Measurements from ENCODE around the gene RYR3. TPM values are rescaled to one million over a fixed set of nuclear protein-coding genes. Genes with fewer than 3 reads are reported as not detected.

The RYR3 gene
- total and polyA plus RNA-seq, 4 donors: 0.09 to 1.4 (median 0.47) TPM

DNA sequence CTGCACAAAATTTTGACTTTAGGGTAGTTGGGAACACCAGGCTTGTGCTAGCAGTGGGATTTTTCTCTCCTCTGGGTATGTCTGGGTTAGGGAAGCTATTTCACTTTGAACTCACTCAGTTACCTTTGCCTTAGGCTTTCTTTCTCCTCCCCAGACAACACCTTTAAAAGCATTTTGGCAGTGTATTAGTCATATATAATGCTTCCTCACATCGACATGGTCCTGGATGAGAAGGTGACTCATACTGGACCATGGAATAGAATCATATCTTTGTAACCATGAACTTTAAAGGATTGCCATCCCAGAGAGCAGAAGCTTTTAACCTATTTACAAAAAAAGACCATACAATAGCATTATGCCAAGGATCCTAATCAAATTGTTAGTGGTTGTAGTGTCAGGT, 2.7 kb downstream of the RYR3 start:
- no peak for TF ChIP-seq CTCF (IDR thresholded peaks at IDR 0.05; ENCODE audit: control extremely low read depth, extremely low read depth)
- no peak for ATAC-seq (ENCODE audit: insufficient read depth, low FRiP score)
- H3K36me3 ChIP-seq (ENCODE audit: control insufficient read depth in 4 of 4, insufficient read depth in 4 of 4, low read length in 4 of 4): no peaks in the 10 kb centered on the region
- WGBS, 2 donors: 78 to 86% methylated on average over 1 of the region's 1 CpG
- no peak for DNase-seq
- H3K27me3 ChIP-seq (ENCODE audit: control insufficient read depth in 3 of 3, insufficient read depth in 3 of 3, low read length in 2 of 3): peaks cover 7 to 62% (median 38%) of the 10 kb centered on the region in 3 donors
- H3K27ac ChIP-seq (ENCODE audit: low read depth in 1 of 2, low read length in 1 of 2): no peak overlapping the region
- H3K9me3 ChIP-seq (ENCODE audit: control insufficient read depth in 4 of 4, insufficient read depth in 3 of 4, low read length in 3 of 4): peaks cover 0 to 3% (median 0%) of the 10 kb centered on the region in 4 donors
- H3K4me3 ChIP-seq: no peak overlapping the region
- H3K4me1 ChIP-seq (ENCODE audit: control insufficient read depth in 5 of 5, insufficient read depth in 5 of 5, low read length in 5 of 5): peaks cover 0 to 3% (median 0%) of the 10 kb centered on the region in 5 donors
- H3K9ac ChIP-seq (ENCODE audit: insufficient read depth in 1 of 2, low read length in 2 of 2): no peak overlapping the region

DNA sequence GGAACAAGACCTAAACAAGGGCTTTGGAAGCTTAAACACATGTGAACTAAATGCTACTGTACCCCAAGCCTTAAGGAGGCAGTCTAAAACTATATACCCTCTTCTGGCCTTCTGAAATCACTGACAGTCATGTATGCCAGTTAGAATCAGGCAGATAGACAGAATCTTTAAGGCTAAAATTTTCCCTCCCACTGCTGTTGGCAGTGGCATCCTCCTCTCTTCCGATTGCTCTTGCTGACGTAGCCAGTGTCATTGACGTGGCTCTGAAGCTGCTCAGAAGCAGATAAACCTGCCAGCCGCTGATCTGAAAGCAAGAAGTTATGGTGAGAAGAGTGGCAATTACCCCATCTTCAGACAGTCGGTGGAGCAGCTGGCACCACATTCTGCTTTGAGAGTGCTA, 3.3 kb downstream of the RYR3 start:
- ATAC-seq (ENCODE audit: insufficient read depth, low FRiP score) (no peak), DNase-seq (no peak)
- Histone ChIP-seq H3K27me3 (ENCODE audit: control insufficient read depth in 3 of 3, insufficient read depth in 3 of 3, low read length in 2 of 3) (peaks cover 7 to 63% (median 37%) of the 10 kb centered on the region in 3 donors), H3K36me3 (ENCODE audit: control insufficient read depth in 4 of 4, insufficient read depth in 4 of 4, low read length in 4 of 4) (no peaks in the 10 kb centered on the region), H3K27ac (ENCODE audit: low read depth in 1 of 2, low read length in 1 of 2) (no peak overlapping the region), H3K9ac (ENCODE audit: insufficient read depth in 1 of 2, low read length in 2 of 2) (no peak overlapping the region), H3K4me1 (ENCODE audit: control insufficient read depth in 5 of 5, insufficient read depth in 5 of 5, low read length in 5 of 5) (peaks cover 0 to 3% (median 0%) of the 10 kb centered on the region in 5 donors), H3K9me3 (ENCODE audit: control insufficient read depth in 4 of 4, insufficient read depth in 3 of 4, low read length in 3 of 4) (peaks cover 0 to 3% (median 0%) of the 10 kb centered on the region in 4 donors), H3K4me3 (no peak overlapping the region)
- 85 to 88% methylated on average over 5 of the region's 5 CpGs for WGBS, 2 donors
- no peak for TF ChIP-seq CTCF (IDR thresholded peaks at IDR 0.05; ENCODE audit: control extremely low read depth, extremely low read depth)

DNA sequence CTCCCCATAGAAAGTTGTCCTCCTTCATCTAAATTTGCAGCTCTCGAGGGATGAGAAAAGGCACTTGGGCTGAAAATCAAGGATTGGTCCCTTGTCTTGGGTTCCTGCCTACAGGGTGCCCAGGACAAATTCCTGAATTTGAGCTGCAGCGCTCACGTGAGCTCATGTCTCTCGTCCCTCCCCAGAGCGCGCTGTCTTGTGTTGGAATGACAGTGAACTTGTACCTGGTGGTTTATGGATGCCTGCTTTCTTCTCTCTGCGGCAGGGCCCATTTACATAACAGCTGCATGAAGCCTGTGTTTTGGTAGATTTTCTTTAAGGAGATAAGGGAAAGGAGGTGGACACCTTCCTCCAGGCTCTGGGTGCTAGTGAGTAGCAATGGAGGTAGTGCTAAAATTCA, 4.3 kb downstream of the RYR3 start:
- Histone ChIP-seq H3K9me3 (ENCODE audit: control insufficient read depth in 4 of 4, insufficient read depth in 3 of 4, low read length in 3 of 4) (peaks cover 0 to 3% (median 0%) of the 10 kb centered on the region in 4 donors), H3K36me3 (ENCODE audit: control insufficient read depth in 4 of 4, insufficient read depth in 4 of 4, low read length in 4 of 4) (no peaks in the 10 kb centered on the region), H3K4me3 (no peak overlapping the region), H3K4me1 (ENCODE audit: control insufficient read depth in 5 of 5, insufficient read depth in 5 of 5, low read length in 5 of 5) (peaks cover 0 to 3% (median 0%) of the 10 kb centered on the region in 5 donors), H3K27me3 (ENCODE audit: control insufficient read depth in 3 of 3, insufficient read depth in 3 of 3, low read length in 2 of 3) (peaks cover 7 to 54% (median 28%) of the 10 kb centered on the region in 3 donors), H3K27ac (ENCODE audit: low read depth in 1 of 2, low read length in 1 of 2) (no peak overlapping the region), H3K9ac (ENCODE audit: insufficient read depth in 1 of 2, low read length in 2 of 2) (no peak overlapping the region)
- no peak for ATAC-seq (ENCODE audit: insufficient read depth, low FRiP score)
- TF ChIP-seq CTCF (IDR thresholded peaks at IDR 0.05; ENCODE audit: control extremely low read depth, extremely low read depth): no peak
- WGBS, 2 donors: 89 to 92% methylated on average over 7 of the region's 7 CpGs
- DNase-seq: no peak

DNA sequence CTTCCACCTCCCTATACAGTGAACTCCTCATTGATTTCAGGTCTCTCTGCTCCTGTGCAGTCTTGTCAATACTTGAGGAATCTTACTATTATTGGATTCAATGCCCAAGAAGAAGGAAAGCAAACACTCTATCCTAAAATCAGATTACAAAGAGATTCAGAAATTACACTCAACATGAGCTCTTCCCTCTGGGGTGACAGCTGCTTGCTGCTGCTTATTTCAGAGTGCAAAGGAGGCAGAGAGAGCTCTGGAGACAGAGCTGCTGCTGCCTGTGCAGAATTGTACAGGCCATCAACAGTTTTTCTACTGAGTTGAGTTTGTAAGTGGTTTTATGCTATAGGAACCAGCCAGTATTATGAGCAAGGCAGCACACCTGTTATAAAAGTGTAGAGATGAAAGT, 7.1 kb downstream of the RYR3 start:
- no peak for ATAC-seq (ENCODE audit: insufficient read depth, low FRiP score)
- H3K27ac ChIP-seq (ENCODE audit: low read depth in 1 of 2, low read length in 1 of 2): no peak overlapping the region
- H3K9me3 ChIP-seq (ENCODE audit: control insufficient read depth in 4 of 4, insufficient read depth in 3 of 4, low read length in 3 of 4): no peaks in the 10 kb centered on the region
- no peaks in the 10 kb centered on the region for H3K36me3 ChIP-seq (ENCODE audit: control insufficient read depth in 4 of 4, insufficient read depth in 4 of 4, low read length in 4 of 4)
- no peak for DNase-seq
- peaks cover 0 to 32% (median 12%) of the 10 kb centered on the region in 3 donors for H3K27me3 ChIP-seq (ENCODE audit: control insufficient read depth in 3 of 3, insufficient read depth in 3 of 3, low read length in 2 of 3)
- TF ChIP-seq CTCF (IDR thresholded peaks at IDR 0.05; ENCODE audit: control extremely low read depth, extremely low read depth): no peak
- H3K9ac ChIP-seq (ENCODE audit: insufficient read depth in 1 of 2, low read length in 2 of 2): no peak overlapping the region
- H3K4me1 ChIP-seq (ENCODE audit: control insufficient read depth in 5 of 5, insufficient read depth in 5 of 5, low read length in 5 of 5): no peaks in the 10 kb centered on the region
- no peak overlapping the region for H3K4me3 ChIP-seq

All from lung (tissue), 12 donors.